OCI-LY3 (cell line): ENCODE measurements around the gene MAP2.

Source experiments
- EZH2phosphoT487 ChIP-seq: fragments of 200-600 bp; shearing (Covaris generic); IDR thresholded peaks from 2 replicates; pipeline ENCODE4 v1.6.1; 2018; ENCODE audit warnings: antibody characterized with exemption, mixed run types, low read depth
- TF ChIP-seq, protein P1 (sequence below): fragments of 200-600, 300-600 bp; sonication (generic); IDR thresholded peaks from 2 replicates; pipeline ENCODE4 v1.5.1; 2014; ENCODE audit warnings: antibody characterized with exemption, low read length, low read depth

DNA sequence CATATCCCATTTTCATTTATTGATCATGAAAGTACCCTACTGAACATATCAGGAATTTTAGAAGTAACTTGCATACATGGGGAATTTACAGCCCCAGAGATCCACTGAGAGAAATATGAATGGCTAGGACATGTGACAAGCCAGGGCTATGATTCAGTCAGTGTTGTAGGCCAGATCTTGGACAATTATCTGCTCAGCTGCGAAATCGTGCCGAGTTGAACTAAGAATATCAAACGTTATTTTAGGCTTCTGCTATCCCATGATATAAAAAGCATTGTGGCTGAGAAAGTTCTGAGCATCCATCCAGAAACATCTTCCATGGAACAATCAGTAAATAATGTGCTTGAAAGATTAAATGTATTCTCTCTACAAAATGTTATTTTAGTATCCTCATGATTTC is 262.1 kb downstream of the MAP2 start:
- TF ChIP-seq, protein P1, sequence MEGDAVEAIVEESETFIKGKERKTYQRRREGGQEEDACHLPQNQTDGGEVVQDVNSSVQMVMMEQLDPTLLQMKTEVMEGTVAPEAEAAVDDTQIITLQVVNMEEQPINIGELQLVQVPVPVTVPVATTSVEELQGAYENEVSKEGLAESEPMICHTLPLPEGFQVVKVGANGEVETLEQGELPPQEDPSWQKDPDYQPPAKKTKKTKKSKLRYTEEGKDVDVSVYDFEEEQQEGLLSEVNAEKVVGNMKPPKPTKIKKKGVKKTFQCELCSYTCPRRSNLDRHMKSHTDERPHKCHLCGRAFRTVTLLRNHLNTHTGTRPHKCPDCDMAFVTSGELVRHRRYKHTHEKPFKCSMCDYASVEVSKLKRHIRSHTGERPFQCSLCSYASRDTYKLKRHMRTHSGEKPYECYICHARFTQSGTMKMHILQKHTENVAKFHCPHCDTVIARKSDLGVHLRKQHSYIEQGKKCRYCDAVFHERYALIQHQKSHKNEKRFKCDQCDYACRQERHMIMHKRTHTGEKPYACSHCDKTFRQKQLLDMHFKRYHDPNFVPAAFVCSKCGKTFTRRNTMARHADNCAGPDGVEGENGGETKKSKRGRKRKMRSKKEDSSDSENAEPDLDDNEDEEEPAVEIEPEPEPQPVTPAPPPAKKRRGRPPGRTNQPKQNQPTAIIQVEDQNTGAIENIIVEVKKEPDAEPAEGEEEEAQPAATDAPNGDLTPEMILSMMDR: no peak
- no peak for TF ChIP-seq EZH2phosphoT487
